Esophagus muscularis mucosa (tissue), 4 donors: Measurements from ENCODE around the gene NPVF. TPM values are rescaled to one million over a fixed set of nuclear protein-coding genes. Genes with fewer than 3 reads are reported as not detected.
A peak's percentile ranks its signal among the peaks of the same experiment; 100 is the strongest.

ENCODE experiments used
- DNase-seq: peaks from one replicate; pipeline ENCODE4 v3.0.0-alpha.2; 2017; ENCODE audit errors: extremely low spot score
- H3K27ac ChIP-seq, 4 donors: fragments of 200-600 bp; sonication (generic); replicated peaks in 1 of 4; 1 replicate in 3 of 4; 2 replicates in 1 of 4; pipeline ENCODE4 v1.5.1; 2016 to 2019; ENCODE audit warnings: mild to moderate bottlenecking in 1 of 4
- H3K27me3 ChIP-seq, 4 donors: fragments of 200-600 bp; sonication (generic); one replicate each; pipeline versions ENCODE4 v1.5.1 to v1.6.0; 2016 to 2019
- H3K36me3 ChIP-seq, 4 donors: fragments of 200-600 bp; sonication (generic); one replicate each; pipeline ENCODE4 v1.5.1; 2016 to 2019
- H3K4me1 ChIP-seq, 4 donors: fragments of 200-600 bp; sonication (generic); one replicate each; pipeline ENCODE4 v1.5.1; 2016 to 2019
- H3K4me3 ChIP-seq, 4 donors: fragments of 200-600 bp; sonication (generic); 1 replicate in 2 of 4; 2 replicates in 2 of 4; pipeline ENCODE4 v1.5.1; 2016 to 2019; ENCODE audit warnings: mild to moderate bottlenecking in 4 of 4, moderate library complexity in 1 of 4
- H3K9me3 ChIP-seq, 4 donors: fragments of 200-600 bp; sonication (generic); 1 replicate in 3 of 4; 2 replicates in 1 of 4; pipeline ENCODE4 v1.5.1; 2016 to 2019
- CTCF ChIP-seq, 3 experiments: fragments of 200-600 bp in 2 of 3; fragments of 450-650 bp in 1 of 3; sonication (generic) in 2 of 3; IDR thresholded peaks; one replicate each; pipeline ENCODE4 v1.5.1; 2017 to 2019; ENCODE audit warnings: antibody characterized with exemption in 3 of 3, mild to moderate bottlenecking in 2 of 3, moderate library complexity in 1 of 3
- EP300 ChIP-seq: sonication (generic); formaldehyde crosslinking; IDR thresholded peaks from one replicate; pipeline ENCODE4 v1.6.1; 2017; ENCODE audit warnings: antibody characterized with exemption
- POLR2A ChIP-seq: fragments of 450-650 bp; IDR thresholded peaks from one replicate; pipeline ENCODE4 v1.6.1; 2017; ENCODE audit warnings: antibody characterized with exemption, moderate library complexity, mild to moderate bottlenecking, low read depth
- POLR2AphosphoS5 ChIP-seq, 2 donors: sonication (generic); formaldehyde crosslinking; IDR thresholded peaks; one replicate each; pipeline ENCODE4 v1.6.1; 2017; ENCODE audit warnings: antibody characterized with exemption in 2 of 2
- WGBS: methylation state at CpG from one replicate; pipeline ENCODE4 v1.1.5; 2018; 5-methylcytosine and 5-hydroxymethylcytosine counted together
- intact Hi-C: fragments of 100-400 bp; cut with DNase I; formaldehyde crosslinking; loops from one replicate; pipeline ENCODE4 v1.15.1; 2023
- total RNA-seq, 4 donors: library from RNA; depleted of rRNA; stranded (reverse); fragments of >200 nt; gene quantifications; one replicate each; pipeline versions ENCODE4 v1.1.0 to v1.2.1, GENCODE V29; 2016

Gene NPVF
- total RNA-seq, 4 donors from 2014 or later, result not detected

- no peaks in the 10 kb centered on the region for H3K36me3 ChIP-seq
- H3K27ac ChIP-seq, result no peak overlapping the region
- no peak for DNase-seq
- no peak overlapping the region for H3K4me3 ChIP-seq
- no peaks in the 10 kb centered on the region for H3K27me3 ChIP-seq
- WGBS, result 76% methylated on average over 2 of the region's 2 CpGs
- H3K9me3 ChIP-seq, result no peaks in the 10 kb centered on the region
- H3K4me1 ChIP-seq, result no peaks in the 10 kb centered on the region
- TF ChIP-seq CTCF (IDR thresholded peaks at IDR 0.05), result no peak
- TF ChIP-seq POLR2AphosphoS5 (IDR thresholded peaks at IDR 0.05), result no peak
- TF ChIP-seq EP300, result no peak
- no peak for TF ChIP-seq POLR2A
- intact Hi-C loops, result no loop called here
Measured at GRCh38 chr7:25194036-25194435, 34.2 kb downstream of the NPVF start.

- H3K4me1 ChIP-seq, result no peaks in the 10 kb centered on the region
- no peak overlapping the region for H3K4me3 ChIP-seq
- no peaks in the 10 kb centered on the region for H3K9me3 ChIP-seq
- H3K27me3 ChIP-seq, result no peaks in the 10 kb centered on the region
- intact Hi-C loops, result no loop called here
- H3K27ac ChIP-seq, result no peak overlapping the region
- TF ChIP-seq POLR2AphosphoS5 (IDR thresholded peaks at IDR 0.05) (no peak), EP300 (no peak), CTCF (IDR thresholded peaks at IDR 0.05) (no peak), POLR2A (no peak)
- no peaks in the 10 kb centered on the region for H3K36me3 ChIP-seq
- DNase-seq, result no peak
- WGBS, result 76% methylated on average over 3 of the region's 3 CpGs
Measured at GRCh38 chr7:25192043-25192442, 36.2 kb downstream of the NPVF start.

GRCh38 chr7:25189197-25189596, 39.1 kb downstream of the NPVF start:
- TF ChIP-seq EP300, result no peak
- no peak for TF ChIP-seq POLR2A
- TF ChIP-seq POLR2AphosphoS5 (IDR thresholded peaks at IDR 0.05), result no peak
- no peak for TF ChIP-seq CTCF (IDR thresholded peaks at IDR 0.05)
- H3K9me3 ChIP-seq, result no peaks in the 10 kb centered on the region
- no peak overlapping the region for H3K4me3 ChIP-seq
- WGBS, result 97% methylated on average over 6 of the region's 6 CpGs
- H3K4me1 ChIP-seq, result no peaks in the 10 kb centered on the region
- DNase-seq, result peak; percentile 31
- no peaks in the 10 kb centered on the region for H3K27me3 ChIP-seq
- H3K36me3 ChIP-seq, result no peaks in the 10 kb centered on the region
- intact Hi-C loops, result no loop called here
- no peak overlapping the region for H3K27ac ChIP-seq

- no peak for TF ChIP-seq EP300
- no peak for TF ChIP-seq CTCF (IDR thresholded peaks at IDR 0.05)
- TF ChIP-seq POLR2AphosphoS5 (IDR thresholded peaks at IDR 0.05), result no peak
- TF ChIP-seq POLR2A, result no peak
- no peaks in the 10 kb centered on the region for H3K27me3 ChIP-seq
- WGBS, result 91% methylated on average over 8 of the region's 8 CpGs
- no peak overlapping the region for H3K4me3 ChIP-seq
- H3K9me3 ChIP-seq, result no peaks in the 10 kb centered on the region
- no peaks in the 10 kb centered on the region for H3K4me1 ChIP-seq
- no peak for DNase-seq
- H3K27ac ChIP-seq, result no peak overlapping the region
- intact Hi-C loops, result no loop called here
- no peaks in the 10 kb centered on the region for H3K36me3 ChIP-seq
Measured at GRCh38 chr7:25187932-25188331, 40.4 kb downstream of the NPVF start.

- H3K4me3 ChIP-seq, result no peak overlapping the region
- WGBS, result 77% methylated on average over 6 of the region's 6 CpGs
- no peak for DNase-seq
- intact Hi-C loops, result no loop called here
- H3K36me3 ChIP-seq, result no peaks in the 10 kb centered on the region
- no peaks in the 10 kb centered on the region for H3K27me3 ChIP-seq
- H3K9me3 ChIP-seq, result no peaks in the 10 kb centered on the region
- H3K4me1 ChIP-seq, result no peaks in the 10 kb centered on the region
- no peak overlapping the region for H3K27ac ChIP-seq
- TF ChIP-seq EP300, result no peak
- TF ChIP-seq POLR2A, result no peak
- no peak for TF ChIP-seq CTCF (IDR thresholded peaks at IDR 0.05)
- TF ChIP-seq POLR2AphosphoS5 (IDR thresholded peaks at IDR 0.05), result no peak
Measured at GRCh38 chr7:25186436-25186835, 41.9 kb downstream of the NPVF start.
